Superior temporal gyrus (tissue), 1 donor: ENCODE results near the gene ST8SIA2.

Experiments used
- DNase-seq: peaks from one replicate; pipeline ENCODE4 v3.0.0-alpha.2; 2016; ENCODE audit errors: extremely low spot score

The ST8SIA2 gene, protein sequence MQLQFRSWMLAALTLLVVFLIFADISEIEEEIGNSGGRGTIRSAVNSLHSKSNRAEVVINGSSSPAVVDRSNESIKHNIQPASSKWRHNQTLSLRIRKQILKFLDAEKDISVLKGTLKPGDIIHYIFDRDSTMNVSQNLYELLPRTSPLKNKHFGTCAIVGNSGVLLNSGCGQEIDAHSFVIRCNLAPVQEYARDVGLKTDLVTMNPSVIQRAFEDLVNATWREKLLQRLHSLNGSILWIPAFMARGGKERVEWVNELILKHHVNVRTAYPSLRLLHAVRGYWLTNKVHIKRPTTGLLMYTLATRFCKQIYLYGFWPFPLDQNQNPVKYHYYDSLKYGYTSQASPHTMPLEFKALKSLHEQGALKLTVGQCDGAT

DNA sequence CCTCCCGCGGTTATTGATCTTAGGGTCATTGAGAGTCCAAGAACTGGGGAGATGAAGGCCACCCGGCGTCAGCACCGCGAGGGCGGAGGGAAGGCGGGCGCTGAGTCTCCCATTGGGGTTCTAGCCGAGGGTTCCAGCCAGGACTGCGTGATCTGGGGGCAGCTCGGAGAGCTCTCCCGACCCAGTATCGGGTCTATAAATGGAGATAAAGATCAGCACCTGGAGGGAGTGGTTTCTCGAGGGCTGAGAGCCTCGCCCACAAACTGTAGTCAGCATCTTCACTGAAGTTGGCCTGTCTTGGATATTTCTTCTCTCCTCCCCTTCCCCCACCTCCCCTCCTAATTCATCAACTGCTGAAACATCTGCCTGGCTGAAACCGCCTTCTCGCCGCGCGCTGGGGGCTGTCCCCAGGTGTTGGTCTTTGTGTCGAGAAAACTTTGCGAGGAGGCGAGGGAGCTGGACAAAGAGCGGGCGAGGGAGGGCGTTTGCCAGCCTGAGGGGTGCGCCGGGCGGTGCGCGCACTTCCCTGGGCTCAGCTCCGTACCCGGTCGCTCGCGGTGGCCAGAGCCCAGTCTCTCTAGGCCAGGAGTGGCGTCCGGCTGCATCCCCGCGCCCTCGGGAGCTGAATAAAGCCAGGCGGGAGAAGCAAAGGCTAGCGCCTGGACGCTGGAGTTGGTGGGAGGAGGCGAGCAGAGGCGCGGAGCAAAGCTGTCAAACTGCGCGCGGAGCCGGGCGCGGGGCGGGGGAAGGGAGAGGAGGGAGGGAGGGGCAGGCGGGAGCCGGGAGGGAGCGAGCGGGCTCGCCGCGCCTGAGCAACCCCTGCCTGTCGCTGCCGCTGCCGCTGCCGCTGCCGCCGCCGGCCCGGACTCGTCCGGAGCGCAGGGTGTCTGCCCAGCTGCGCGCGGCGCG is at the start of gene ST8SIA2:
Gene ST8SIA2, plus strand, starts transcription at position 811 of the 909 bp plus-strand sequence. CDS start 184 bp downstream, outside the sequence.
- DNase-seq, result no peak

DNA sequence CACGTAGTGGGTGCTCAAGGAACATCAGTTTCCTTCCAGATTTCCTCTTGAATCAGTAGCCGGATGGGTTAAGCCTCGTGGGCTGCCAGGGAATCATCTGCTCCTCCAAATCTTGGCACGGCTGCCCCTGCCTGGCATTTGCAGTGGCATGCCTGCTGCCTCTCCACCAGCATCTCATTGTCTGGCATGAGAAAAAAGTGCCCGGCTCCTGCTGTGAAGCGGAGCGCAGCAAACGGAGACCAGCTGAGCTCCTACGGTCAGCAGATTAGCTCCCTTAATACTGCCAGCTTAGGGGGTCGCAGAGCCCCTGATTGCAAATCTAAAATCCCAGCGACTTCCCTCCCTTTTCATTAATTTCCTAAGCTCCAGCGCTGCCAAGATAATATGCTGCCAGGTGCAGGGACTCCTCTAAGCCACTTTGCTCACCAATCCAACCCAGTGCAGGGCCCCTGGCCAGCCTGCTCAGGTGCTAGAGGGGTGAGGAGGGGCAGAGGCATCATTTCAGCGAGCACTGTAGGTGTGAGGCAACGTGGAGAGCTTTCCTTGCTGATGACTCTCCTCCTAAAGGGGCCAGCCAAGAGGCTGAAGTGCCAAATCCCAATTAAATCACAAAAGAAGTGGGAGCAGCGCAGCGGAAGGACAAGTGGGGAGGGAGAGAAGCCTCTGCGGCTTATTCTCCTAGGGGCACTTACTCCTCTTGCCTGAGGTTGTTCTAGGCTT is 49.6 kb upstream of the ST8SIA2 start:
- DNase-seq, result peak; percentile 65

DNA sequence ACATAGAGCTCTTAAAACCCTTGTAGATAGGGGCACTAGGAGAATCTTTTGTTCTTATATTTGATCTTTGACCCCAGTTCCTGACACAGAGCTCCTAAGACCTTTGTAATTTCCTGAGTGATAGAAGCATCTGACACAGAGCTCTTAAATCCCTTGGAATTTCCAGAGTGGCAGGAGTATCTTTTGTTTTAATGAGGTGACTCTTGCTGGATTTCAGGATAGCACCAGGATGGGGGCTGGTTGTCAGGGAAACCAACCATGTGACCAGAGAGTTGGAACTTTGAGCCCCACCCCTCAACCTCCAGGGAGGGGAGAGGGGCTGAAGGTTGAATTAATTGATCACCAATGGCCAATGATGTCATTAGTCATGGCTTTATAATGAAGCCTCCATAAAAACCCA is 47.6 kb upstream of the ST8SIA2 start:
- DNase-seq, result no peak

DNA sequence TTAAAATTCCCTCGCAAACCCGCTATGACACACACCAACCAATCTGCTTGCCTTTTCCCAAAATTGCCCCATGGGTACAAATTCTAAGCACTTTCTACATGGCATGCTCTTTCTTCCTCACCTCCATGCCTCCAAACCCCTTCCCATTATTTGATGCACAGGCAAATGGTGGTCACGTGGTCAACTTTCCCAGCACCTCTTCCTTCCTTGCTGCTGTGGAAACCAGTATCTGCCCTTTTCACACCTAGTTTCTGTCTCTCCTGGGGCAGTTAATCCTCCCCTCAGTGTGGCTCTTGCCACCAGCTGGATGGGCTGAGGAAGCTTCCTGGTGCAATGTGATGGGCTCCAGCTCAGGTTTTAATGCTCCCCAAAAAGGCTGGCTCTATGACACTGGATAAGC is 38.4 kb upstream of the ST8SIA2 start:
- no peak for DNase-seq

DNA sequence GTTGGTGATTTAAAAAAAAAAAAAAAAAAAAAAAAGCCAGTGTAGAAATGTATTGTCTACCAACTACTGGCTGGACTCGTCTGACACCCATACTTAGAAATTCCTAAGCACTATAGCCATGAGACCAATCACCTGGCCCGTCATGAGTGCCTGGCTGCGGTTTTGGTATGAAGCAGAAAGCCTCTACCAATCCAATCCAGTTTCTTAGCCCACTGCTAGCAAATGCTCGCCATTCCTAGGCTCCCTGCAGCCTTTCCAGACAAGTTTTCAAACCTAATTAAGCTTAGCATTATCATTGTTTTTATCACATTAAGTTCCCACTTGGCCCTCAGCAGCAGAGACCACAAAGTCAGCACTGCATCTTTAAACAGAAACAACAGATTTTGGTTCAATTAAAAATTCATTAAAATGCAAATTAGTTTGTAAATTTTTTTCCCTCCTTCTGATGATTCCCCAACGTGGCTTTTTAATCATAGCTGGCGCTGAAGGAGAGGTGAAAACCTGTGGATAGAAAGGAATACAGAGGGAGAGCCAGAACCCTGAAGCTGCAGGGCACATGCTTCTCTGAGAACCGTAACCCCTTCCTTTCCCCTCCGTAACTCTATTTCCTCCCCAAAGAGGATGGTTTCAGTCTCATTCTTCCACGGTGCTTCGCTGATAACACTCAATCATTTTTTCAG is 32.2 kb upstream of the ST8SIA2 start:
- no peak for DNase-seq

DNA sequence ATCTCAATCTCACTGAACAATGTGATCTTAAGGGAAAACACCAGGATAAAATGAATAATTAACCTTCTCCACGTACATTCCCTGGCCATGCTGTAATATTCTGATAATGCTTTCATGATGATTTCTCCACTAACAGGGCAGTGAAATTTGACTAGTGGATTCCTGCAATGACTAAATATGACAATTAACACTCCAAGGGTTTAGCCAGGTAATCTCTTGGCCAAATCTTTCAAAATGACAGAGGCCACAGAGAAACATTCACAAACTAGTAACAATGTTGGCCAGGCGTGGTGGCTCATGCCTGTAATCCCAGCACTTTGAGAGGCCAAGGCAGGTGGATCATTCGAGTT is 31.7 kb upstream of the ST8SIA2 start:
- no peak for DNase-seq

DNA sequence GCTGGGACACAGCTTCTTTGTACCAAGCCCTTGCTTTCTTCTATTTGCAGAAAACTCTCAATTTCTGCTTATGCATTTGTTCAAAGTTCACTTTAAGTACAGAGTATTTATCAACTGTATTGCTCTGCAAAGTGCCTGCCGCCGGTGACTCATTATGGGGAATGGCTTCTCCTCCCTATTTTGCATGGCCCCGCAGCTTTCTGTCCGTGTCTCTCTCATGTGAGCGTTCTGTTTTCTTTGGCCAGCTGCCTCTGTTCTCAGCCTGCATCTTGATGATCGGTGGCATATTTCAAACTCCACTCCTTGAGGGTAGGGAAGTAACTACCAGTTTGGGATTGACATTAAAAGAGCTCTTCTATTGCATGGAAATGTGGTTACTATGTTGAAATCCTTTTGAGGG is 28.6 kb upstream of the ST8SIA2 start:
- no peak for DNase-seq

DNA sequence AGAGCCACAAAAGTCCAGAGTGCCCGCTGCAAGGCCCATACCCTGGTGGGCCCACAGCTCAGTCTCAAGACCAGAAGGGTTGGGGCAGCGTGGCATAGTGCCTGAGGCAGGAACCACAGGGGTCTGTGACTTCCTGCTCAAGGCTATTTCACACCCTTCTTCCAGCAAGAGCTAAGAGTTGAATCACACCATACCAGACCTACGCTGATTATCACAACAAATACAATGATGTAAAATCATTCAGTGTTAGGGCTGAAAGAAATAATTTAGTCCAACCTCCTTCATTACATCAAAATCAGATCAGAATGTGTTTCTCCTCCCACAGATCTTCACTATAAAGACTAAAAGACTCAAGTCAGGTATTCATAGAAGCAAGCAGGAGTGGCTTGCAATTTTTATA is 27.8 kb upstream of the ST8SIA2 start:
- DNase-seq, result no peak

DNA sequence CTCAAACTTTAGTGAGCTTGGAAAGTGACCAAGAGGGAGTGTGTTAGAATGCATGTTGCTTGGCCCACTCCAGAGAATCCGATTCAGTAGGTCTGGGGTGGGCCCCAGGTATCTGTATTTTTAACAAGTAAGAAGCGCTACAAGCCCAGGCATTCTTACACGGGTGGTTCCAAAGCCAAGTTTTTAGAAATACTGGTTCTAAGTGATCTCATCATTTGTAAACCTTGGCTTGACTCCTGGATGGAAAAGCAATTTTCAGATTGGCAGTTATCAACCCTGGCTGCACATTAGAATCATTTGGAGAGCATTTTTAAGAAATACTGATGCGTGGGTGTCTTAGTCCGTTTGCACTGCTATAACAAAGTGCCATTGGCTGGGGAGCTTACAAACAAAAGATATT is 27.3 kb upstream of the ST8SIA2 start:
- DNase-seq, result no peak

DNA sequence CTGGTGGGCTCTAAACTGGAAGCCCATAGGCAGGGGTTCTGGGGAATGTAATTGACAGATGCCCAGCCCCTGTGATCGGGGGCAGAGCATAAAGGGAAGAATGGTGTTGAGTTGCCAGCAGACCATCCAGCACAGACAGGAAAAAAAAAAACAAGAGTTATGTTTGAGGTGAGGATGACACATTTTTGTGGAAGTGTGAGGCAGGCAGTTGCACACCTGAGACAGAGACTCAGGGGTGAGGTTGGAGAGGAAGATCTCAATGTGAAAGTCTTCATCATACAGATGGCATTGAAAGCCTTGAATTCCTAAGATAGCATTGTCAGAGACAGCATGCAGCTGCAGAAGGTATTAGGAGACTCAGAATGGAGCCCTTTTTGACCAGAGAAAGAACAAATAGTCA is 18.6 kb upstream of the ST8SIA2 start:
- DNase-seq, result no peak

DNA sequence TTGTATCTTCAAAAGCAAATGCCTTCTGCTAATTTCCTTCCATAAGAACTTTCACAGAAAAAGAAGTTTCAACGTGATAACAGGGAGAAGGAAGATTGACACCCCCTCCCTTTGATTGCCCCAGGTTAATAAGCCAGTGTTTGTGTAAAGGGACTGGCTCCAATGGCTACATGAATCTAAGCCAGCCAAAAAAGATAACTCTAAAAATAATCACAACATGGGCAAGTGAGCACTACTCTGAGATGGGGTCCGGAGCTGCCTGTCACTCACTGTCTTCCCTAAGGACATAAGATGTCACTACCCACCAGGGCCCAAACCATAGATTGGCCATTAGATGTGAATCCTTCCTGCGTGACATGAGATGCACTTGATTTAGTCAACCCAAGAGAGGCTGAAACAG is 17.6 kb upstream of the ST8SIA2 start:
- DNase-seq, result no peak

DNA sequence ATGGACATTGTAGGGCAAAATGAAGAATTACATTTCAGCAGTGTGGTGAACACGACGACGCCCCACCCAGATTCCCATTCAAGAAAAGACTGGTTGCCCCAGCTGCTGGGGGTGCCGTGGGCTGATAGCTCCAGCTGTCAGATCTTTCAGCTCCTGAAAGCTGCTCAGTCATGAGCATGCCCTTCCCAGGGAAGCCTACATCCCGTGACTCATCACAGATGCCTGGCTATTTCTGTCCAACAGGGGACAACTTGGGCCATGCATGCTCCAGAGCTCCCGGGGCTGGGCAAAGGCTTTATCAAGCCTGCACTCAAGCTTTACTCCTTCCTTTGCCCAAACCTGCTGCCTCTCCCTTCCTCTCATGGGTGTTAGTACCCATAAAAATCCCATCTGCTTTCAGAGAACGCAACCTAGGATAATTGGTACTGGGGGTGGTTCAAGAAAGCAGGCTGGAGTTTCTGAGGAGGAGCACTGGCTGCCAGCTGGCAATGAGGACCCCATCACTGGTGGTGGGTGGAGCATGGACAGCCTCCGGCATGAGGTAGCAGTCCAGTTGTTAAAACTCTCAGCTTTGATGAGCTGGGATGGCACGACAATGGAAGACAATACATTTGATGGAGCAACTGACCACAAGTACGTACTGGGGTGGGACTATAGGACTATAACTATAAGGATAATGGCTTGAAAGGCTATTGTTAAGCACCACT is 16.4 kb upstream of the ST8SIA2 start:
- DNase-seq, result peak; percentile 35

DNA sequence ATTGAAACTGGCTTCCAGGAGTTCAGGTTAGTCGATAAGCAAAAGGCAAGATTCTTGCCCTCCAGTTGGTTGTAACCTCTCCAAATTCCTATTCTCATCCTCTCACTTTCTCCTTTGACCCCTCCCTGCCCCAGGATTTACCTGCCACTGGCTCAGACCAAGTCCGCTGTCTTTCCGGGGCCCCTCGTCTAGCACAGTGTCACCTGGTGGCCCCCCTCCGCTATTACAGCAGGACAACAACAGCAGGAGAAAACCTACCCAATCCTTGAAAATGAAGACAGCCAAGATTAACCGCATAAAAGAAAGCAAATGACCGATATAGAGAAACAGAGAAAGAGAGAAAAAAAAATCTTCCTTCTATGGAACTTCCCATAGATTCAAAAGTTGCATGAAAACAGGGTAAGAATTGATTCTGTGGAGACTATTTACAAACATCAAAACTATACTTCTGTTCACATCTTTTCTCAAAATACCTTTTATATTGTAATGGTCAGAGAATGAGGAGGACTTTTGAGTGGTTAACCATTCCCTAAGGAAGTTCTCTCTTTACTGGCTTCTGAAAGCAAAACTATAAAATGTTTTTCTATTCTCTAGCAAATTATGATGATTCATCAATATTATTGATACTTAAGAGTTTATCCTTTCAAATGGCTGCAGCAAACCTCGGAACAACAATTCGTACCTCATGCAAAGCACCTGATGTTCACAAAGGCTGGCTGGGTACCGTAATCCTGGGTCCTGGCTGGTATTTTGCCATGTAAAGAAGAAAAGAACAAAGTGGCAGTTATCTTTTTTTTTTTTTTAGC is 10.0 kb upstream of the ST8SIA2 start:
- DNase-seq, result no peak

DNA sequence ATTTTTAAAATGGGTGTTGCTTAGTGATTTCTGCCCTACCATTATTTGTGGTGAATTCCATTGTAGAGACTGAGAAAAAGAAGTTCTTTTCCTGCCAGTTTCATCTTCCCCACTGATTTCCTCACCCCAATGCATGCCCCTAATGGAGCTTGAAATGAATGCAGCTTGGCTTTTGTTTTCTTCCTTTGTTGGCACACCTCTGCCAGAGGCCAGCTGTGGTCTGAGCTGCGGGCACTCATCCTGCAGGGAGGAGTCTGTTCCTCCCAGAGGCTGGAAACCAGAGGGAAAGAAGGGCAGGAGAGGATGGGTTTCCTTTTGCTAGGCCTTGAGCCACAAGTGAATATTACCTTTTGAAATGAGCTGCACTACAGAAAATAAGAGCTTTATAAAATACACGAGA is 9.3 kb upstream of the ST8SIA2 start:
- DNase-seq, result no peak

DNA sequence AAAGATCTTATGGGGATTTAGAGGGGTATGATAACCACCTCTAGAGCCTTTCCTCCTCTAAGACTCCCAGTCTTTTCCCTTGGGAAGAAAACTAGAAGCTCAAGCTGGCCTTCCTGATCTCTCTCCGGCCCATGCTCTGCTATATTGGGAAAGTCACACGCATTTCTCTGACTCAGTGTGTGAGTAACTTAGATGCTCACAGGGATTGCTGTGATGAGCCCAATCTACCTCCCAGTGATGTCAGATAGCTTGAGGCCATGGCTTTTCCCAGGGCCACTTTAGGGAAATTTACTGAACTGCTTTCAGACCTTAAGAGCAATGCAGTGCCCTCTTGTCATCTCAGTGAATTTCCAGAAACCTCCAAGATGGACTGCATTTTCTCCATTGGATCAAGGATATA is 8.6 kb upstream of the ST8SIA2 start:
- no peak for DNase-seq

DNA sequence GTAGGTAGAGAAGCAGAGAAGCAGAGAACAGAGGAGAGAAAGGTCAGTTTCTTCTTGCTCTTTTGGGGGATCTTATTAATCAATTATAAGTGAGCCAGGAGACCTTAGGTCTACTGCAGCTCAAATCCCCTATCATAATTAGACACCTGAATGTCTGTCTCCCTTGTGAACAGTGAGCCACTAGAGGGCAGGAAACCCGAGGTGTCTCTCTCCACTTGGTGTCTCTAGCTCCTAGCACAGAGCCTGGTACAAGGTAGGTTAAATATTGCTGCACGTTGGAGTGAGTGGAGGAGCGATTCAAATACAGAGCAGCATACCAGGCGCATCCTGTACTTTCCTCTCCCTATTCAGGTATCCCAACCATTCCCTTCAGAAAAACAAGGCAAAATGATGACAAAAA is 2.0 kb upstream of the ST8SIA2 start:
- DNase-seq, result no peak

DNA sequence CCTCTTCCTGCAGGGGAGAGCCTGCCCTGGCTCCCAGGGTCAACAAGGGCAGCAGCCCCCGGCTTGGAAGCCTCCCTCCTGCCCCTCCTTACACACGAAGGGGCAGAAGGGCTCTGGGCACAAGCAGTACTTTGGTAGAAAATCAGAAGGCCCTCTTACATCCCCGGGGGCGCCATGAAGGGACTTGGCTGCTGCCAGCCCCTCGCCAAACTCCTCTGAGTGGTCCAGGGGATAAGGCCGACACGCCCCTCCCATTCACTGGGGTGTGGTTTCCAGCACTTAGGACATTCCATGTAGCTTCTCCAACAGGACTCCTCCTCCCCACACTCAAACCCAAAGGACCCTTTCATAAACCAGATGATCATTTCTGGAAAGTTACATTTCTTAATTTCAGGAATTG is 1.2 kb upstream of the ST8SIA2 start:
- DNase-seq, result no peak

DNA sequence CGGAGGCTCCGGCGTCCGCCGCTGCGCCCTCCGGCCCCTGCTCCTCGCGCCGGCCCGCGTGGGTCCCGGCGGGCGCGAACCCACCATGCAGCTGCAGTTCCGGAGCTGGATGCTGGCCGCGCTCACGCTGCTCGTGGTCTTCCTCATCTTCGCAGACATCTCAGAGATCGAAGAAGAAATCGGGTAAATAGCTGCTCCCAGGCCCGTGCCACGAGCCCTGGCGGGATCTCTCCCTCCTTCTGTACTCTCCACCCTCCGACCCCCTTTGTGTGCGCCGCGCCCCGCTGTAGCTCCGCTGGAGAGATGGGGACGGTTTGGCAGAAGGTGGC is 263 bp downstream of the ST8SIA2 start:
- DNase-seq, result no peak

DNA sequence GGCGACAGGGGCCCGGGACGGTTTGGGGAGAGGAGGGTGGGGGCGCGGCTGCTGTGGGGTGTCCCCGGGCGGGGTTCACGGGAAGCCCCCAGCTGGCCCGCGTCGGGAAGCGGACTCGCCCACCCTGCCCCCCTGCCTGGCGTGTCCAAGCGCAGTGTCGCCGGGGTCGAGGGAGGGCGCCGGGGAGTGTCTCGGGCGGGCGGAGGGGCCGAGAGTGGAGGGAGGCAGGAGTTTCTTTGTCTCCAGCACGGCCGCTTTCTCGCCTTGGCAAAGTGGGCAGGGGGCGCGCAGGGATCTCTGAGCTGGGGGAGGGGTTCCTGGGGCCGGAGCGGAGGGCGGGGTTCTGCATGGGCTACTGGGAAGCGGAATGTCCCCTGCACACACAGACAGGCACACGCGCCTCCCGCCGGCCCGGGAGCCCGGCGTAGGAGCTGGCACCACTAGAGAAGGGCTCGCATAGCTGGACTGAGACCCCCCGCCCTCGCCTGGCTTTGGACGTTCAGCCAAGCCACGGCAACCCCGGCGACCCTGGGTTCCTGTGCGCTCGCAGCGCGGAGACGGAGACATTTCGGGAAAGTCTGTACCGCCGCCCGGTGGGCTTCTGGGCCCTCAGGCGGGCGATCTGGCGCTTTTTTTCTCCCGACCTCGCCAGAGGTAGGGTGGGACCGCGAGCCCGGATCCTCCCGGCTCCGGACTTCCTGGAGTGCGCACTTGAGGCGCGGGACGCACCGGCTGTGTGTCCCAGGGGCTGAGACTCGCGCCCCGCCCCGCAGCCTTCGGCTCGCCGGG is 822 bp downstream of the ST8SIA2 start:
- DNase-seq, result no peak
